HUDEP-2 (cell line): ENCODE results near the gene KRT5.

Source experiments
- DNase-seq, 76 experiments: peaks; one replicate each; lab custom pipeline; 2025; ENCODE audit not compliant: unreplicated experiment in 76 of 76; lab: John Stamatoyannopoulos, UW

Gene KRT5

DNA sequence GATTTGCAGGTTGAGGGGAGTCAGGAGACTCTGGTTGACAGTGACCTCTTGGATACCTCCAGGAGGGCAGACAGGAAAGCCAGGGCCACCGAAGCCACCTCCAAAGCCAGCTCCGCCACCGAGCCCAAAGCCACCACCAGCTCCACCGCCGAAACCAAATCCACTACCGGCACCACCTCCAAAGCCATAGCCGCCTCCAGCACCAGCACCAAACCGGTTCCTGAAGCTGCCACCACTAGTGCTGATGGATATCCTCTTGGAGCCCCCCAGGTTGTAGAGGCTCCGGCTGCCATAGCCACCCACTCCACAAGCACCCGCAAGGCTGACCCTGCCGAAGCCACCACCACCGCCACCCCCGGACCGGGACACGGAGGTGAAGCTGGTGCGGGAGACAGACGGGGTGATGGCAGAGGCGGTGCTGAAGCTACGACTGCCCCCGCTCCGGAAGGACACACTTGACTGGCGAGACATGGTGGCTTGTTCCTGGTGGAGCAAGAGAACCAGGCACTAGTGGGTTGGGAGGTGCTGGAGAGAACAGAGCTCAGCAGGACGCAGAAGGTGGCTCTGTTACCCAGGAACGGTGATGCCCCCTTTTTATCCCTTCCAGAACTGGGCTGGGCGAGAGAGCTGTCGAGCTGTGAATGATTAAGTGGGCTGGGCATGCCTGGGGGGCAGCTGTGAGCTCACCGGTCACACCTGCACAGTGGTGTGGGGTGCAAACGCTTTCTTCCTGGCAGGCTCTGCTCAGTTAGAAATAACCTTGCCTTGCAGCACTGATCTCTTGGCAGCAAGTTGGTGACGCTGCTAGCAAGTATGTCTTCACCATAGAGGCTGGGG lies at the start of gene KRT5:
Gene KRT5, minus strand, starts transcription at position 569 of the 837 bp plus-strand sequence. Its CDS starts 98 bp downstream, at position 471.
- no peak for DNase-seq

DNA sequence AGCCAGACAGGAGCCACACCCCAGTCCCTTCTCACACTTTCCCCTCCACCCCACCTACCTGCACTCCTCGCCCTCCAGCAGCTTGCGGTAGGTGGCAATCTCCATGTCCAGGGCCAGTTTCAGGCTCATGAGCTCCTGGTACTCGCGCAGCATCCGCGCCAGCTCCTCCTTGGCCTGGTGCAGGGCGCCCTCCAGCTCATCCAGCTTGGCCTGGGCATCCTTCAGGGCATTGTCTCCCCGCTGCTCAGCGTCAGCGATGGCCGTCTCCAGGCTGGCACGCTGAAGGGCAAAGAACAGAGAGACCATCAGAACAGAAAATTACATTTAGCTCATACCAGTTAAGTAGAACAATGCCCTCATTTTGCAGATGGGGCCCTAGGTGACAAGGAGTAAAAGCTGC lies 47.9 kb upstream of the KRT5 start:
- DNase-seq: no peak

DNA sequence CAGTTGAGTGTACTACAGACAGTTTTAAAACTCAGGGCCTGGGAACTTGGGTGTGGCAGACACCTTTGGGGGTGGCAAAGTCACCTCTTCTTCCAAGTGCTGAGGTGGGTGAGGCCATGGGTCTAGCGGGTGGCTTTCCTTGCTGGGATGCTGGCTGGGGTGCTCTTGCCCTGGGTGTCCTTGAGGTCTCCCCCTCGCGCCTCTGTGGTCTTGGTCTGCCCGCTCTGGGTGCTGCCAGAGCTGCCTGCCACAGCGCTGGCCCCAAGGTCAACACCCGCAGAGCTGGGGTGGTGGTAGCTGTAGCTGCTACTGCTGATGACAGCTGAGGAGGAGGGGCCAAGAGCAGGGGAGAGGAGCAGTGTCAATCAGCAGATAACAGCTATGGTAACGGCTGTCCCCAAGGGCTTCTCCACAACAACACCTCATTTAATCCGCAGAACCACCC lies 46.7 kb upstream of the KRT5 start:
- DNase-seq: peak in 3 of 76 experiments; percentile 23 to 36 (median 30)

DNA sequence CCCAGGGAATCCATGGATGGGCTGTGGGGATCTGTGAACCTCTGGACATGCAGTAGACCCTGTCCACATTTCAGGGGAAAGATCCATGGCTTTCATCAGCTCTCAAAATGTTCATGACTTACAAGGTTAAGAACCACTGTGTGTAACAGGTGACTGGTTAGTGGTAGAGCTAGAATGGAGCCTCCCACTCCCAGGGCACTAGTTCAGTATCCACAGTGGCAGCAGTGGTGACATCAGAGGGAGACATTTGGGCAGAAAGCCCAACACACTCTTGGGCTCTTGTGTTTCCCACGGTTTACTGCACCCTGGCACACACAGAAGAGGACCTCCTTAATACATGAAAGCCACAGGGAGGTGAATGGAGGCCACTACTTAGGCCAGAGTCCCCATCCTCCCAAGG lies 44.4 kb upstream of the KRT5 start:
- no peak for DNase-seq

DNA sequence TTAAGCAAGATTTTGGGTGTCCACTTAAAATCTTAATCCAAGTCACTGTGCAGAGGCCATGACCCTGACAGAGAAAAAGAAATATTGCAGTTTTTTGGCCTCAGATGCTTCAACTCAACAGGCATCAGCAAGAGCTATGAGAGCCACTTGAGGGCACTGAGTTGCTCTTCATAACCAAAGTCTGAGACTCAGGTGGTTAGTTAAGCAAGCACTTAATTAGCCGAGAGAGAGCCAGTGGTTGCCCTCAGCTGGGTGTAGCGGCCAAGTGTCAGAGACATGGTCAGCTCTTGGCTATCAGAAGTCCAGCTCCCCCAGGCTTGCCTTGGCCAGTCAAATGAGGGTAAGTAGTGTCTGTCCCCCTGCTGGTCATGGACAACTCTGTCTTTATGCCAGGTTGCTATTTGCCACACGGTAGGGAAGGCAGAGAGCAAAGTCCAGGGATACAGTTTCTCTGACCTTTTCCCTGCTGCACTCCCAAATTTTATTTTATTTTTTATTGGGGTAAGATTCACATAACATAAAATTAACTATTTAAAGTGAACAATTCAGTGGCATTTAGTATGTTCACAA lies 41.8 kb upstream of the KRT5 start:
- DNase-seq: peak in 1 of 76 experiments; percentile 6

DNA sequence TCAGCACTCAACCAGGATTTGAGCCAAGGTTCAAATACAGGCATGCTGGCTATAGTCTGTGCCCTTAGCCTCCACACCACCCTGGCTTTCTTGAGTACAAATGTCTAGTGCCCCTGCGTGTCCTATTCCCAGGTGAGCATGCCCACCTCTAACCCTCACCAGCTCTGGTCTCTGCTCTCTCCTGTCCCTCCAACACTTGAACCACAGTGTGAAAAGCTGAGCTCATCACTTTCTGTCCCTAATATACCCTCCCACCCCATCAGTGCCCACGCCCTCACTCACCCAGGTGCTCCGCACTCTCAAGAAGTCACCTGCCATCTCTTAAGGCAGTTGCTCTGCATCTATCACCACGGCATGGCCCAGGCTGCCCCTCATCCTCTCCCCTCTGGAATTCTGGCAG lies 39.8 kb upstream of the KRT5 start:
- no peak for DNase-seq

DNA sequence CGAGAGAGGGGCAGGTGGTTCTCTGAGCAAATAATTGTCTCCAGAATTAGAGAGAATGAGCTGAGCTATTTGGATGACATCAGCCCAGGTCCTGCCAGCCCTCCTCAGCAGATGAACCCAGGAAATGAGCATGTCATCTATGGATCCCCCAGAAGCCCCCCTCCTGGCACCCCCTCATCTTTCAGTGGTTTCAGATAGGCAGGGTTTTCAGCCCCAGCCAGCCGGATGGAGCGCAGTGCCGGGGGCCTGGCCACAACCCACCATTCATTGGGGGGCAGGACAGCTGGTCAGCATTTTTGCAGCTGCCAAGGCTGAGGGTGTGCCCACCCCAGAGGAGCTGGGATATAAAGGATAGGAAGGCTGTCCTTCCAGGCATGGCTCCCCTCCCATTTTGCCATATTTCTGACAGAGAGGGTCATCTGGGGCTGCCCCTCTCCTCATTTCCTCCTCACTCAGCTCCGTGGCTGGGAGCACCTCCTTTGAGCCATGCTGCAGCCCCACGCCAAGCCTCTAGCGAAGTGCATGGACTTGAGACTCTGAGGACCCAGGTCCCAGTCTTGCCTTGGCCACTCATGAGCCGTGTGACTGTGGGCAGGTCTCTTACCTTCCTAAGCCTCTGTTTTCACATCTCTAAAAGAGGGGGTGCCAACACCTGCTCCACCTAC lies 38.7 kb upstream of the KRT5 start:
- DNase-seq: no peak

DNA sequence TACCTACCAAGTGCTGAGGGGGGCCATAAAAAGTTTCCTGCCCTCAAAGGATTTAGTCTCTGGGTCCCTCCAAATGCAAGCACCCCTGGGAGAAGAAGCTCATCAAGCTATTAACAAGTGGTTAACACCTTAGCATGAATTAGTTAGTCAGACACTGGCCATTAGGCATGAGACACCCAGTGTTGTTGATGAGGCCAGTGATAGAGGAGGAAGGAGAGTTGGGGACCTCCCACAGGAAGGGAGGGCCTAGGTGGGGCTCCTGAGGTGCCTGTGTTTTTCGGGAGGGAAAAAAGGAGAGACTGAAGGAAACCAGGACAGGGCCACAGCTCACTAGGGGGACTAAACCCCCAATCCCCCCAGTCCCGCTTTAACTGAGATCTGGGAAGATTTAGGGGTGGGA lies 37.3 kb upstream of the KRT5 start:
- DNase-seq: no peak

DNA sequence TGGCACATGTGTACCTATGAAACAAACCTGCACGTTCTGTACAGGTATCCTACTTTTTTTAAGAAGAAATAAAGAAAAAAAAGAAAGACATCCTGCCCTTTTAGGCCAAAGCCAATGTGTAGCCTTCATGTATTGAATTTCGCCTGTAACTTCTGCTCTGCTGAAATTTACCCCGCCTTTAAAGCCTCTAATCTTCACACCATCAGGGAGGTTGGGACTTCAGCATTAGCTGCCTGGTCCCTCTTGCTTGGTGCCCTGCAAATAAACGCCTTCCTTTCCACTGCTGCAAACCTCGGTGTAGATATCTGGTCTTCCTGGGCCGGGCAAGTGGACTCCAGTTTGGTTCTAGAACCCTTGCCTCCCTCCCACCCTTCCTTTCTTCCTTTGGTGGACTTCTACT lies 35.4 kb upstream of the KRT5 start:
- no peak for DNase-seq

DNA sequence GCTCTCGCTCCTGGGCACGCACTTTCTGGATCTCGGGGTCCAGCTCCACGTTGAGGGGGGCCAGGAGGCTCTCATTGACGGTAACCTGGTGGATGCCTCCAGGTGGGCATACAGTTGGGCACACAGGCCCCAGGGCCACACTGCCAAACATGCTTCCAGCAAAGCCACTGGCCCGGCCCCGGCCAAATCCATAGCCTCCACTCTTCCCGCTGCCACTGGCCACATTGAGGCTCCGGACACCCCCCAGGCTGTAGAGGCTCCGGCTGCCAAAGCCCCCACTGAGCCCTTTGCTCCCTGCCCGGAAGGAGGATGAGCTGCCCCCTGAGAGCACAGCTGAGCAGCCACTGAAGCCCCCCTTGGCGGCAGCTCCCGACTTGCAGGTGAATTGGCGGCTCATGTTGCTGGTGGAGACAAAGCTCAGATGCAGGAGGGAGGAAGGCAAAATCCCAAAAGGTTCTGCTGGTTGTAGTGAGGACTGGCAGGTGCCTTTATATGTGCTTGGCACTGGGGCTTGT lies 32.5 kb upstream of the KRT5 start, which contains the start of gene KRT71:
Gene KRT71, minus strand, starts transcription at position 465 of the 515 bp plus-strand sequence. Its CDS starts 68 bp downstream, at position 397.
- DNase-seq: no peak

DNA sequence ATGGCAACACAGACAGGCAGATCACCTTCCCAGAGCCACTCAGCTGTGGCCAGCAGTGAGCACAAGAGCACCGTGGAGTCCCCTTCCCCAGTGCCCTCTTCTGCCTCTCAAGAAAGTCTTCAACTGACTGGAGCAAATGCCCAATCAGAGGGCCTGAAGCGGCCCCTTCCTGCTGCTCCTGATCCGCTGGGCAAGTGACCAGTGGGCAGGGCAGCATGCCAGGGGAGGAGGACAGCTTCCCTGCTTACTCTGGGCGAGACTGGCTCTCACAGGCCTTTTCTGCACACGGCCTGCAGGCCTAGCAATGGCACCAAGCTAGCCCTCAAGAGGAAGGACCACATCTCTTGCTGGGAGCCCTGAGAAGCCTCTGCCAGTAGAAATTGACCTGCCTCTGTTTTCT lies 31.9 kb upstream of the KRT5 start:
- no peak for DNase-seq

DNA sequence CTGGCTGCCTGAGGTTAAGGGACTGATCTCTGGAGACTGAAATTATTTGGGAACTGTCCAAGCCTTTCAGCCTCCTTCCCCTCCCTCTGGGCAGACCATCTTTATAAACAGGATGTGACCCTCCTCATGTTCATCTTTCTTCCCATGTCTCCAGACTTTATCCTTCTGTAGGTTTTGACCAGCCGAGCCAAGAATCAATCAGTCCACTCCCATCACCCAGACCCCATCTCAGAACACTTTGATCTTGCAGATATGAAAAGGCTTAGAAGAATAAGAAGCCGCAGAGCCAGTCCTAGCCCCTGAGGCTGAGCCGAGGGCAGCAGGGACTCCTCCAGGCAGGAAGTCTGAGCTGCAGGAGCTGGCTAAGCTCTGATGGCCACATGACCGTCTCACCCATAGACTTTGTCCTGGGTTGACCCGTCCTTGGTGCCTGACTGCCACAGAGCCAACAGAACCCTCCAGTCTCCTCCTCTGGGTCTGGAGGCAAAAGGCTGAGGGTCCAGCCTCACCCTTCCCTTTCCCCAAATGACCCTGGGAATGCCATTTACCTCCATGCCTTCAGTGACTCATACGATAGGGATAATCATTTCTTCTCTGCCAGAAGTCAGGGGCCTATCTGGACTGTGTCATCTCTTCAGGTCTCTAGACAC lies 31.1 kb upstream of the KRT5 start:
- no peak for DNase-seq

DNA sequence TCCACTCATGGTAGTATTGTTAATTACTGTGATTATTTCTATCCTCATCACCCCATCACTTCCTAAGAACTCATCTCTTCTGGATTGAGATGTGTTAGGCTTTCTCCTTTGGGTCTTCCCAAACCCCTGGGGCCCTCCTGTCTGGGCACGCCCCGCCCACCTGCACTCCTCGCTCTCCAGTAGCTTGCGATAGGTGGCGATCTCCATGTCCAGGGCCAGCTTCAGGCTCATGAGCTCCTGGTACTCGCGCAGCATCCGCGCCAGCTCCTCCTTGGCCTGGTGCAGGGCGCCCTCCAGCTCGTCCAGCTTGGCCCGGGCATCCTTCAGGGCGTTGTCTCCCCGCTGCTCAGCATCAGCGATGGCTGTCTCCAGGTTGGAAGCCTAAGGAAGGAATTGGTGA lies 25.9 kb upstream of the KRT5 start:
- DNase-seq: no peak

DNA sequence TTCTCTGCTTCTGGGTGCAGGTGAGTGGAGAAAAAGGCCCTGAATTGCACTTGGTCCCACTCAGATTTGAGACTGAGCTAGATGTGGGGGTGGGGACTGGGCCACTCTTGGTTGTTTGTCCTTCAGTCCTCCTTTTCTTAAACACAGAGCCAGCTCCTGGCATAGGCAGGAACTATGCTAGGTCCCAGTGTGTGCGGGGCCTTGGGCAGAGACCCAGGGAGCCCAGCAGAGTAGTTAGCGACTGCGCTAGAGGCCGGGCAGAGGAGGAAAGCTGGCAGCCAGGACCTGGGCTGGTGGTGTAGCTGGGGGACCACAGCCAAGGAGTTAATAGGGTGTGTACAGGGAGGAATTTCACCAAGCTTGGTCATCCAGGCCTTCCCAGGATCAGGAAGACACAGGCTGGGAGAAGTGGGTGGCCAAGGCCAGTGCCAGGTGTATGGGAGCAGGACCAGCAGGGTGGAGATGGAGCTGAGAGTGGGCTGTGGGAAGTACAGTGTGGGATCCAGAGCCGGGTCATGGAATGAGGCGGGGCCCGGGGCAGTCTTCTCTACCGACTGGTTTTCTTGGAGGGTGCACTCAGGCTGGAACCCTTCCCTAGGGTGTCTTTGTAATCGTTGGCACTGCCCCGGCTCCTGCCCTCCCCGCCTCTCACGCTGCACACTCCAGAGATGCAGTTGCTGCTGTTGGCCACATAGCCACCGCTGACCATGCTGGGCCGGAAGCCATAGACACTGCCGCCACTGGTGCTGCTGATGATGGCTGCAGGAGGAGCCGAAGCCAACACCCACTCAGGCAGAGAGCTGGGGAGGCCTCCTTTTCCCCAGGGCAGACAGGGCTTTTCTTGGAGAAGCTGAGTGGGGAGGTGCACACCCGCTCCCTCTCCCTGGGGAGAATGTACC lies 24.0 kb upstream of the KRT5 start:
- no peak for DNase-seq

DNA sequence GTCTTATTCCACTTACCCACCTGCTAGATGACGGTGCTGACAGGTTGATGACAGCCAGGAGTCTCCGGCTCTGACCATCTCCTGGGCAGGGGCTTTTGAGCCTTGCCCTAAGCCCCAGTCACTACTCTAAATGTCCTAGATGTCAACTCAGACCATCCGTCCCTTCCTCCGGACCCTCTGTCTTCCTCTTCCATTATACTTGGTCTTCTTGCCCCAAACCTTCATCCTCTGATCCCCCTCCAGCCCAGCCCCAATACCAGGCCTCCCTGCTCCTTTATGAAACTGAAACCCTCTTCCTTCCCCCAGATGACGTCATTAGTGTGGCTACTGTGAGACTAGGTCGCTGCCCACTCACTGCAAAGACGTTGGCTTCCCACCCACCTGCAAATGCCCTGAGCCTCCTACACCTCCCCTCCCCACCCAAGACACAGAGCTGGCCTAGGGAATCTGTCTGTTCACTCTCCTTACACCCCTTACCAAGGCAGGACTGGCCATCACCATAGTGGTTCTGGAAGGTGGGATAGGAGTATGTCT lies 22.7 kb upstream of the KRT5 start:
- no peak for DNase-seq

DNA sequence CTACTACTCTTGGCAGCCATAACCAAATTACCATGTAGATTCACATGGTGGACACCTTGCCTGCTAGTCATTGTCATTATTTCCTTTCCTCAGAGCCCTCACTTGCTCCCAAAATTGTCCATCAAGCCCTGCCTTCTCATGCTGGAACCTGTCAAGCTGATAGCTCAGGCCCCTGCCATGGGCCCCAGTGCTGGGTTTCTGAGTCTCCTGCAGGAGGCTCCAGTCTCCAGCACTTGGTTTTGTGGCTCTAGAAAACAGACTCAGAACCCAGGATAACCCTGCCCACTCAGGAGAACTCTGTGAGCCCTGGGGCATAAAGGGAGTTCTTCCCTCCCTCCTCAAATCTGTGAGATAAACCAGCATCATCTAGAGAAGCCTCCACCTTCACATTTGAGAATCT lies 22.0 kb upstream of the KRT5 start:
- peak in 3 of 76 experiments; percentile 1 to 4 (median 3) for DNase-seq

DNA sequence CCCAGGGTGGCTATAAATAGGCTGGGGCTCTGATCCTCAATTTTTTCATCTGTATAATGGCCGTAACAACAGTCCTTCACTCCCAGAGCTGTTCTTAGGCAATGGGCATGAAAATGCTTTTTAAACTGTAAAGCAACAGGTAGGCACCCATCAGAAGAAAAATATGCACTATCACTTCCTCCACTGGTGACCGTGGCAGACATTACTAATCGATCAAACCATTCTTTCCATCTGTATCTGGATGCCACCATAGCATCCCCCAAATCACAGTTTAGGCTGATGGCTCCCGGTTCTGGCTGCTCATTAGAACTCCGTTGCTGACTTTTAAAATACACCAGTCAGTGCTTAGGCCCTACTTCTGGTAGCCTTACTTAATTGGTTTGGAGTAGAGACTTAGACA lies 21.5 kb upstream of the KRT5 start:
- DNase-seq: no peak

DNA sequence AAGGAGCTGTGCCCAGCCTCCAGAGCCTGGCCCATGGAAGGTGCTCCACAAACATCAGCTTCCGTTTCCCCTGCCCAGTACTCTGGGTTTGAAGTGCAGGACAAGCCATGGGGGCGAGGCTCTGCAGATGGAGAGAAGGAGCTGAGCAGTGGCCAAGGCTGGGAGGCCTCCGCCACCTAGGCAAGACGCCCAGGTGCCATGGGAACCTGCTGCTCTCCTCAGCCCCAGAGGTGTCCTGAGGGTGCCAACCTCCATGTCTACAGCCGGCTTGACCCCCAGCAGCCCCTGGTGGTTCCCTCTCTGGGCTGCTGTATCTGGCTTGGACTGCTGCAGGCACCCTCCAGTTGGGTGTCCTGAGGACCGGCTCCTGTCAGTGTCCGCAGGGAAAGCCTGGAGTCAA lies 20.3 kb upstream of the KRT5 start:
- no peak for DNase-seq

DNA sequence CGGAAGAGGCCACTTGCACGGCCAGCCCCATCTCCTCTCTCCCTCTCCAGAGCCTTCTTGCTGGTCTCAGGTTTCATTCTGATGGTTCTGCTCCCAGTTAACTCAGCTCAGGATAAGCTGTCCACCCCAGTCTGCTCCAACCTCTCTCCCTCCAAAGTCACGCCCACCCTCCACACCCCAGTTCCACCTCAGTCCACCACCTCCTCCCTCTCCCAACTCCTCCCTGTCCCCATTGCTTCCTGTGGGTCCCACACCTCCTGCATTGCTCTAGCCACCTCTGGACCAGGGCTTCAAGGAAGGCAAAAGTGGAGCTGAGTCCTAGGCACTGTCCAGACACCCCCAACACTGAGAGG lies 19.6 kb upstream of the KRT5 start:
- no peak for DNase-seq
